Stimulated activated naive CD4-positive, alpha-beta T cell treated with Interleukin-2 at 50 U/mL for 16 hours (primary cell): ENCODE measurements around the gene PYHIN1.
A peak's percentile ranks its signal among the peaks of the same experiment; 100 is the strongest.
"Not testable (repeated sequence)": the region's sequence is repeated elsewhere in the genome, so short reads cannot be mapped to it uniquely, and the experiment has no call there.

ENCODE experiments used
- DNase-seq: peaks from one replicate; lab custom pipeline; 2025; lab: John Stamatoyannopoulos, UW

PYHIN1 gene

DNA sequence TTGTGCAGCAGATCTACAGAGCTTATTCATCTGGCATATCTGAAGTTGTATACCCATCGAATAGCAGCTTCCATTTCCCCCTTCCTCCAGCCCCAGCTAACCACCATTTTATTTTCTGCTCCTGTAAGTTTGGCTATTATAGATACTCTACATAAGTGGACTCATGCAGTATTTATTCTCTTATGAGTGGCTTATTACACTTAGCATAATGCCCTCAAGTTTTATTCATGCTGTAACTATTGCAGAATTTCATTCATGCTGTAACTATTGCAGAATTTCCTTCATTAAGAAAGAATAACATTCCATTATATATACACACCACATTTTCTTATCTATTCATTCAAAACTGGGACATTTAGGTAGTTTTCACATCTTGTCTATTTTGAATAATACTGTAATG, 47.9 kb downstream of the PYHIN1 start:
- no peak for DNase-seq

DNA sequence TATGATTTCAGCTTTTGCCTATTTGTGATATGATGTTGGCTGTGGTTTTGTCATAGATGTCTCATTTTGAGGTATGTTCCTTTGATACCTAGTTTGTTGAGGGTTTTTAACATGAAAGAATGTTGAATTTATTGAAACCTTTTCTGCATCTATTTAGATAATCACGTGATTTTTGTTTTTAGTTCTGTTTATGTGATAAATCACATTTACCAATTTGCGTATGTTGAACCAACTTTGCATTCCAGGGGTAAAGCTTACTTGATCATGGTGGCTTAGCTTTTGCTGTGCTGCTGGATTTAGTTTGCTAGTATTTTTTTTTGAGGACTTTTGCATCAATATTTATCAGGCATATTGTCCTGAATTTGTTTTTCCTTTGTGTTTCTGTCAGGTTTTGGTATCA, 51.9 kb downstream of the PYHIN1 start:
- no peak for DNase-seq

DNA sequence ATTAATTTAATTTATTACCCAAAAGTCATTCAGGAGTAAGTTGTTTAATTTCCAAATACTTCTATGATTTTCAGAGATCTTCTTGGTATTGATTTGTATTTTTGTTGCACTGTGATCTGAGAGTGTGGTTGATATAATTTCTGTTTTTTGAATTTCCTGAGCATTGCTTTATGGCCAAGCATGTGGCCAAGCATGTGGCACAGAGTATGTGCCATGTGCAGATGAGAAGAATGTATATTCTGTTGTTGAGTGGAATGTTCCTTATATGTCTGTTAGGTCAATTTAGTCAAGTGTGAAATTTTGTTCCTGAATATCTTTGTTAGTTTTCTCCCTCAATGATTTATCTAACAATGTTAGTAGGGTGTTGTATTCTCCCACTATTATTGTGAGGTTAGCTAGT, 53.0 kb downstream of the PYHIN1 start:
- no peak for DNase-seq

DNA sequence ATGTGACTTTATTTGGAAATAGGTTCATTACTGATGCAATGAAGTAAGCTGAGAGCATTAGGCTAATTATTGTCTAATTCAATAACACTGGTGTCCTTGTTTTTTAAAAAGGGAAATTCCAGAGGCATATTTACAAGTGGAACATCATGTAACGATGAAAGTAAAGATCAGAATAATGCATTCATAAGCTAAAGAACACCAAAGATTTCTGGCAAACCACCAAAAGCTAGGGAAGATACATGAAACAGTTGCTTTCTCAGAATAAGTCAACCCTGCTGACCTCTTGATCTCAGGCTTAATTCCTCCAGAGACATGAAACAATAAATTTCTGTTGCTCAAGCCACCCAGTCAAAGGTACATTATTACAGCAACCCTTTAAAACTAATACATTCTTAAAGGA, 58.1 kb downstream of the PYHIN1 start:
- DNase-seq = no peak

DNA sequence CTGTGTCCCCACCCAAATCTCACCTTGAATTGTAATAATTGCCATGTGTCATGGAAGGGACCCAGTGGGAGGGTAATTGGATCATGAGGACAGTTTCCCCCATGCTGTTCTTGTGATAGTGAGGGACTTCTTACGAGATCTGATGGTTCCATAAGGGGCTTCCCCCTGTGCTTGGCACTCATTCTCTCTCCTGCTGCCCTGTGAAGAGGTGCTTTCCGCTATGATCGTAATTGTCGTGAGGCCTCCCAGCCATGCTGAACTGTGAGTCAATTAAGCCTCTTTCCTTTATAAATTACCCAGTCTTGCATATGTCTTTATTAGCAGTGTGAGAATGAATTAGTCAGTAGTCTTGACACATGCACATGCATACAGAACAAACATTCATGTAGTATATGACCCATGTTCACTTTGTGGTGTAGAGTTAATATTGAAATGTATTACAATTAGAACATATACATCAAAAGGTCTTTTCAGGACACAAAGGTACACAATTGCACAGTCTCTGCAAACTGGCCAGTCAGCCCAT, 61.5 kb downstream of the PYHIN1 start:
- no peak for DNase-seq

DNA sequence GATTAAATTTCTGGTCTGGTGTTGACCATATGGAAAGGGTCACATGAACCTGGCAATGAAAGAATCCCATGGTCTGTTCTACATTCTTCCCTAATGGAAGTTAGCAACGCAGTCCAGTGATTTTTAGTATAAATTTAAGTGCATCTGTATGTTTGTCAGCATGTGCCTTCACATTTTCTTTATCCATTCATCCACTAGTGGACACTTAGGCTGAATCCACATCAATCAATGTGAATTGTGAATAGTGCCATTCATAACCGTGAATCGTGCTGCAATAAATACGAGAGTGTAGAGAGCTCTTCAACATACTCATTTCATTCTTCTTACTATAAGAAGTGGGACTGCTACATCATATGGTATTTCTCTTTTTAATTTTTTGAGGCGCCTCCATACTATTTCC, 65.6 kb downstream of the PYHIN1 start:
- DNase-seq = no peak

DNA sequence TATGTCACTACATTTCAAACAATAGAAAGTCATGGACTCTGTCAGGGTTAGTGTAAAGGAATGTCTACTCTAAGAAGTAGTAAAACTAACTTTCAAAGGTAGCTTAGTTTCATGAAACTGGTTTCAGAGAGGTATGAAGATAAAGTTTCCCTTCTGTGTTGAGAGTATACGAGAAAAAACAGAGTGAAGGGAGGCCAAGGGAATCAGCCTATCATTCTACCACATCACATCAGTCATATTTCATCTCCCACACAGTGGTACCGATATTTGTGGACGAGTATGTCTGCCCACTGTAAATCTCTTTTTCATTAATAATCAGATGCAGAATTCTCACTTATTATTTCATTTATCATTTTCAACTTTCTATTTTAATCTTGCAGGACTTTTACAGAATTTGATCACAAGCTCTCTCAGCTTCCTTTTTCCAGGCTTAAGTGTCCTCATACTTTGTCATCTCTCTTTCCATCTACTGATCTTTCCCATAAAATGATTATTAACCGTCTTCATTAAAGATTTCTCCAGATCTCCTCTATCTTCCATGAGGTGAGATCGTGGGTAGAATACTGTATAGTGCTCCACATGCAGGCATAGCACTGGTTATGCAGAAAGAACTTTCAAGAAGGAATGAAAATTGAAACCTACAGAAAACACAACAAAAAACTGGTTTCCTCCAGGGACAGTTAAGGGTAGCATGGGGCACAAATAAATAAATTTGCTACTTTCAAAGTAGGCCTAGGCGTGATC, 66.9 kb downstream of the PYHIN1 start:
- DNase-seq = no peak

DNA sequence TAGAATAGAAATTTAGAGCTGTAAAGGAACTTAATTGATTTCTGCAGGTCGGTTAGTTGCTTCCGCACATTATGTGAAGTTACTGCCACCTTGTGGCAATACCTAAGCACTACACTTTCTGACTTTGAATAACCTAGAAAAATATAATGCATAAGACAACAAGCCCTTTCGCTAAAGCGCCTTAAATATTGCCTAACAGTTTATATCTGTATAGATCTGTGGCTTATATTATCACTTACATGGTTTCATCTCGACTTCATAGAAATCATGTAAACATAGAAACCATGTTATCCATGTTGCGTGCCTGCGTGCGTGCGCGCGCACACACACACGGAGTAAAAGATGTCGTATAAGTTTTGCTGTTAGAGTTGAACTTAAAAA, 67.4 kb downstream of the PYHIN1 start:
- DNase-seq = no peak

DNA sequence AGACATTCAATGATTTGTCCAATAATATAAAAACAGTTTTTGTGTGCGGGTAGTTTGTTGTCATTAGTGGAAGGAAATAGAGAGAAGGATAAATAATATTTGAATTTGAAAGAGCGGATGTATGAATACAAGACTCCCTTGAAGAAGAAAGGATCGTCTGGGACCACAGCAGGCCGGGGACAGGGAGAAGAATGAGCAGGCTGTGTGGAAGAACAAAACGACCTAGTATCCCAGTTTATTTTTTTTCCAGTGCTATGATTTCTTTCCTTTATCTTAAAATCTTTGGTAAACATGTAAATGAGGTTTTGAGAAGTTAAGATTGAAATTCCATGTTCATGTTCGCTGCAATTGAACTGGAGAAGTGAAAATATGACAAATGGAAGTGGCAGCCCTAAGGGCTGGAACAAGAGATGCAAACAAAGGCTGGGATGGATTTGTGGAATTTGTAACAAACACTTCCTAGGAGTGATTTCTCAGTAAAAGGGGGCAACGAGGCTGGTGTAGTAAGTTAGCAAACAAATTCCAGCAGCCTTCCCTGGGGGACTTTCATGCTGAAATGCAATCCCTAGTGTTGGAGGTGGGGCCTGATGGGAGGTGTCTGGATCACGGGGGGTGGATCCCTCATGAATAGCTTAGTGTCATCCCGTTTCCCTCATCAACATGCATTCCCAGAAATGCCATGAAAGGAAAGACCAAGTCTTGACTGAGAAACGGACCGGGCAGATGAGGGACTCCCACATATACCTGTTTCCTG, 68.1 kb downstream of the PYHIN1 start:
- DNase-seq = no peak

DNA sequence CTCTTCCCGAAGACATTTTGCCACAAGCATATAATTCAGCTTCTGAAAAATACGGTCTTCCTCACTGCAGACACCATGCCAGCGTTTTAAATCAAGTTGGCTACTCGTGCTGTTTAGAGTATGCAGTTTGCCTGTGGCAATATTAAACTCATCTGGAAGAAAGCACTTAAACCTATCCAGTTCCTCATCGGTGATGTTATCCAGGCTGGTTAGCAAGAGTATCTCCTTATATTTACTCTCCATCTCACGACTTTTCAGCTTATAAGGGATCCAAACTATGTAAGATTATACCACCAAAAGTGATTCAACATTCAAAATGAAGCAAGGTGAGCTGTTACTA, 68.7 kb downstream of the PYHIN1 start:
- no peak for DNase-seq

DNA sequence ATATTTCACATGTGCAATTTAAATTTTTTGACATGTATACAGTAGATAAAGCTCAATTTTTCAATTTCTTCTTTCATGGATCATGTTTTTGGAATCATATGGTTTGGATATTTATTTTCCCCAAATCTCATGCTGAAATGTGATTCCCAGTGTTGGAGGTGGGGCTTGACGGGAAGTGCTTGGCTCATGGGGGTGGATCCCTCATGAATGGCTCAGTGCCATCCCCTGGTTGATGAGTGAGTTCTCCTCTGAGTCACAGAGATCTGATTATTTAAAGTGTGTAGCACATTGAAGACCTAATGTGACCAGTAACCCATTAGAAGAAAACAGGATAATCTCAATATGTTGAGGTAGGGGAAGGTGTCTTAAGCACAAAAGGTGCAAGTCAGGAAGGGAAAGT, 69.3 kb downstream of the PYHIN1 start:
- no peak for DNase-seq

DNA sequence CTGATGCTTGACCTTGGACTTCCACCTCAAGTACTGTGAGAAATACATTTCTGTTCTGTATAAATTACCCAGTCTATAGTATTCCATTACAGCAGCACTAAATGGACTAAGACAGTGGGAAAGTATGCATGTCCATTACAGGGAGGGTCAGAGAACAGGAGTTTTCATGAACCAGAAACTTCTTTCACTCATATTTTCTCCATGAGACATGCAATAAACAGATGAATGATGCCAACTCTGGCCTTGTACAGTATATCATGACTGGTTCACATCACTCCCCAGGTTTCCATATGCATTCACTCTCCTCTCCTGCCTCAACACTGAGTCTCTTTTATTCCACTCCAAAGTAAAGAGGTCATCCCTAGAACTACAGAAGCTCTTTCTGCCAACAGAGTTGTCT, 73.8 kb downstream of the PYHIN1 start:
- DNase-seq = no peak

DNA sequence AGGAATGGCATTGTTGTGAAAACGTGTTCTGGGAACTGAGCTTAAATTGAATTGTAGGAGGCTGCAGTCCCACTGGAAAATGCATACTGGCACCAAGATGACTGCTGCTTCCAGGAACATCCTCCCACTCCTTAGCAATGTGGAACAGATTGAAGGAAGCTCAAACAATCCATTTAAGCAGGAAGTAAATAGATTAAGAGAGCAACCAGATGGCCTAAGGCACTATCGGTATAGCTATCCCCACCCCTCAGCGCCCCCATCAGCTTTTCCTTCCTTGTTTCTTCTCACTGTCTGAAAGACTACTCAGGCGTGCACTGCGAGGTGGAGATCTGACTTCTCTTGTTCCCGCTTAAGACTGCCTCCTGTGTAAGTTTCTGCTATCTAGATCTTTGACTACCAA, 74.3 kb downstream of the PYHIN1 start:
- no peak for DNase-seq

DNA sequence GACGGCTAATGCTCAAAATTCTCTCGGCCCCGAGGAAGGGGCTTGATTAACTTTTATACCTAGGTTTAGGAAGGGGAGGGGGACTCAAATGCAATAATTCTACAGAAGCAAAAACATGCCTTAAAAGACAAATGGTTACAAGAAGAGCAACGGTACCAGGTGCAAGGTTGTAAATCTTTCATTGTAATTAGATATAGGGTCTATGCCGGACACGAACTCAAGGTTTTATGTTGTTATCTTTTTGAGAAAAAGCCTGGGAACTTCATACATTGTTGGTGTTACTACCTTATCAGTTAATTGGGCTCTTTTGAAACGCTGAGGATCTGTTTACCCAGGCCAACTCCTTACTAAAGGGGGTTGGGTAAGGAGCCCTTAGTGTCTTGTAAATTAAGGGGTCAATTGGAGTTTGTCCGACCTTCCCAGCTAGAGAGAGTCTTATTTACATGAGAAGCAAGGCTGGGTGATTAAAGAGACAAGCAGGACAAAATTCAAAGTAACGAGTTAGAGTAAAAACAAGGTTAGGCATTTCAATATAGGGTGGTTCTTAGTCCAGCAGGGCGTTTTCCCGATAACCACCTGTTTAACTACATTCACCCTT, 75.0 kb downstream of the PYHIN1 start:
- DNase-seq = not testable (repeated sequence)

DNA sequence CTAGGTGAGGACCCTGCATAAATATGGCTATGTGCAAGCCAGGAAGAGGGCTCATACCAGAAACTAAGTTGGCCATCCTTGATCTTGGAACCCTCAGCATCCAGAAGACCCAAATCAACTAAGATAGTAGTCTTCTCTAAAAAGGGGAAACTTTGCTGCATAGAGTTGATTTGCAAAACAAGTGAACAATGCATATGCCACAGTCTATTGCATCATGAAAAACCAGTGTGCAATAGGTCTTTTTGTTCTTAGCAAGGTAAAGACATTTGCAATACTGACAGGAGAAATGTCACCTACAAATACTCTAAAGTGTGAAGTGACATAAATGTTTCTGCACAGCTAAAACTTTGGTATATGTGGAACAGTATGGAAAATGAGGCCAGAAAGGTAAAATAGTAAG, 76.4 kb downstream of the PYHIN1 start:
- DNase-seq = no peak

DNA sequence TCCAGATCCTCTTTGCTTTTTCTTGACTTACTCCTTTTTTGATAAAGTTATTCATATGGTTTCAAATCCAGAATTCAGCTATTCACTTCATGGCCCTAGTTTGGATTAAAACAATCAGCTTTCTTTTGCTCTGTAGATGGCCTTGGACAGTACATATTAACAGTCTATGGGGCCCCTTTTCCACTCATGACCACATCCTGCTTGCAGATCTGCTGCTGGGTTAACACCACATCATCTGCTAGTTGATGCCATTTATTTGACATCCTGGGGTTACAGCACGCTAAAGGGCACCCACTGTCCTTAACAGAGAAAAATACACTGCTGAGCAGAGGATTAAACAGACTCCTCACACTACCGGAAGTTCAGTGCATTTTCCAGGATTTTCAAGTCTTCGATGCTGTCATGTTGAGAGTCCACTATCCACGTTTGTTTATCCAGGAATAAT, 77.4 kb downstream of the PYHIN1 start:
- DNase-seq = peak; percentile 34

DNA sequence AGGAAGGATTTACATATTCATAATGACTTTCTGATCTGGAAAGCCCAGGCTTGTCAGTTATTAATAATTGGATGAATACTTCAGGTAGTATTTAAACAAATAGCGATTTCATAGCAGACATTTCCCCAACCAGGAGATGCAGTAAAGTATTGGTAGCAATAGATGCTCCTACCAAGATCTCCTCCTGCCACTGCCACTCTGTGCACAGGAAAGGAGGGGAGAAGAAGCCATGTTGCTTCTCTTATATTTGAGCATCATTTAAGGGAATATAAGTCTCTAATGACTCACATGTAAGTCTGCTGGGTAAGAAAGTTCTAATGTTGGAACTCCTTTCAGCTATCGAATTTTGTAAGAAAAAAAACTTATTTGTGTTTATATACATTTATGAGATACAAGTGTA, 77.9 kb downstream of the PYHIN1 start:
- no peak for DNase-seq

DNA sequence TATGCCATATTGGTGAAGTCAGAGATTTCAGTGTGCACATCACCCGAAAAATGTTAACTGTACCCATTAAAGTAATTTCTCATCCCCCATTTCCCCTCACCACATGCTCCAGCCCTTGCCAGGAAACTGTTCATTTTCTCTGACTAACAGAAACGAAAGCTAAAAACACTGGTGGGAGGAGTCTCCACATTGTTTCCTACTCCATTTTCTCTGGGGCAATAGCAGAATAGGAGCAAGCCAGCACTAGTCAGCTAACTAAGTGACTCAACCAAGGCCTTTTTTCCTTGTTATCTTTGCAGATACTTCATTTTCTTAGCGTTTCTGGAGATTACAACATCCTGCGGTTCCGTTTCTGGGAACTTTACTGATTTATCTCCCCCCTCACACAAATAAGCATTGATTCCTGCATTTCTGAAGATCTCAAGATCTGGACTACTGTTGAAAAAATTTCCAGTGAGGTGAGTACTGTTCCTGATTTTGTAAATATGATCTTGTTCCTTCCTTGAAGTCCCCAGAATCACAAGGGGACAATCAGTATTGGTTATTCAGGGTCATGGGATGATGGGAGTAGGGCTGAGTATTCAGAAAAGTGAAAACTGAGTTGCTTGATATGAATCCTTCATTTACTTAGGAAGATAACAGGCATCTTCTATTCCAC, 78.5 kb downstream of the PYHIN1 start, which contains the start of gene IFI16:
TSS of gene IFI16 (plus strand) at position 204 of the 658 bp plus-strand sequence. CDS start 4,774 bp downstream, outside the sequence.
- DNase-seq = peak; percentile 57

DNA sequence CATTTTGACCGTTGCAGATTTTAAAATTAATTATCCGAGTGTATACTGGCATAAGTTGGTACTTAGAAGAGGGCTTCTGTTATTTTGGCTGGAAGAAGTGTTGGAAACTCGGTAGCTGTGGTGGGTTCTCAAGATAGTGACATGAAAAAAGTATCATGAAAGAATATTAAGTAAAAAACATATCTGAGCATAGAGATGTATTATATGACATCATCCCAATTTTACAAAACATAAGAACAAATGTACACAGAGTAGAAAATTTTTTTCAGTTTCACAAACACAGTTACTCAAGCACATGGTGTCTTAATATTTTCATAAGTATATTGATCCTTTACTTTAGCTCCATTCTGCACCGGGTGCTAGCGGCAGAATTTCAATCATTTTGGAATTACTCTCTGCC, 79.0 kb downstream of the PYHIN1 start:
- no peak for DNase-seq

DNA sequence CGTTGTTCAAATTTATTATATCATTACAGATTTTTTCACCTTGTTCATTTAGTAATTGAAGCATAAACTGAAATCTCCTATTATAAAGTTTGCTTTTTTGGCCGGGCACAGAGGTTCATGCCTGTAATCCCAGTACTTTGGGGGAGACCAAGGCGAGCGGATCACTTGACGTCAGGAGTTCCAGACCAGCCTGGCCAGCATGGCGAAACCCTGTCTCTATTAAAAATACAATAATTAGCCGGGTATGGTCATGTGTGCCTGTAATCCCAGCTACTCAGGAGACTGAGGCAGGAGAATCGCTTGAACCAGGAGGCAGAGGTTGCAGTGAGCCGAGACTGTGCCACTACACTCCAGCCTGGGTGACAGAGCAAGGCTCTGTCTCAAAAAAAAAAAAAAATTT, 79.6 kb downstream of the PYHIN1 start:
- DNase-seq = not testable (repeated sequence)

DNA sequence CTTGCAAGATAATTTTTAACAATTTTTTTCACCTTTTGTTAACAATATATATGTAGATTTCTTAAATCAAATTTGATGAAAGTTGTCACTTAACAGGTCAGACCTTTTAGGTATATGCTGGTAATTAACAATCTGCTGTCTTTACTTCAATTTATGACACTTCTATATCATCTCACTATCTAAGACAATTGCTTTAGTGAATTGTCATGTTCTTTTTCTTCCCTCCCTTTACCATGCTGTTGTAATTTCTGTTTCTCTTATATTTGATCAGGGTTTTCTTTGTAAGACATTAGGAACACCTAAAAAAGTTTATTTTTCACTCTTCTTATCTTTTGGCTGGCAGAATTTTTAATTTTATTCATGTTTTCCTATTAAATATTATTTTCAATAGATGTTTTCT, 80.4 kb downstream of the PYHIN1 start:
- no peak for DNase-seq

DNA sequence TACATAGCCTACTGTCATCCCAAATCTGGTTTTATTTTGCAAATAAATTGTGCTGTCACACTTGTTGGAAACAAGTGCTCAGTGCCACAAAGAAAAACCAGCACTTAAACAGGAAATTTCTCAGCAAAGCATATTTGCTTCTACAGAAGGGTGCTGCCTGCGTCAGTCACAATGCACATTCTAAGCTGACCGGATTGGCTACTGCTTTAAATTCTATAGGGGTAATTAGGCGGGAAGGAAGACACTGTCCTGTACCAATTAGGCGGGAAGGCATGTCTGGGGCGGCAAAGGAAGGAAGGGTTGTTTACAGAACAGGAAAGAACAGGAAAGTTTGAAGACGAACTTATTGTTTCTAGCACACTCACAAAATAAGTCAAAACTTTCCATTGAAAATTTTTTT, 81.1 kb downstream of the PYHIN1 start:
- DNase-seq = peak; percentile 42
